HEK293T (cell line): ENCODE results near the gene PTEN.

Experiments
- CTCF ChIA-PET: fragments of 350-600 bp; formaldehyde crosslinking; extraction: SDS; loops from one replicate; lab custom pipeline; 2021; ENCODE audit warnings: antibody characterized with exemption, inconsistent platforms; lab: Yijun Ruan, JAX
- POLR2A ChIA-PET: fragments of 350-600 bp; formaldehyde crosslinking; extraction: SDS; loops from one replicate; lab custom pipeline; 2020; ENCODE audit warnings: antibody characterized with exemption, inconsistent platforms; lab: Yijun Ruan, JAX
- DNase-seq: peaks from one replicate; pipeline ENCODE4 v3.0.0; 2012; ENCODE audit warnings: mixed read lengths; ENCODE audit errors: extremely low spot score
- ARNT ChIP-seq: fragments of 450-650 bp; IDR thresholded peaks from 2 replicates; pipeline ENCODE4 v1.6.1; 2017; ENCODE audit warnings: mild to moderate bottlenecking
- BHLHE40 ChIP-seq: fragments of 450-650 bp; IDR thresholded peaks from 2 replicates; pipeline ENCODE4 v1.6.1; 2016; ENCODE audit warnings: mild to moderate bottlenecking, moderate library complexity, borderline replicate concordance
- CTBP1 ChIP-seq: fragments of 450-650 bp; IDR thresholded peaks from 2 replicates; pipeline ENCODE4 v1.6.1; 2016; ENCODE audit warnings: borderline replicate concordance
- ELF4 ChIP-seq: fragments of 450-650 bp; IDR thresholded peaks from 2 replicates; pipeline ENCODE4 v1.6.1; 2017; ENCODE audit warnings: antibody characterized with exemption
- FOXA1 ChIP-seq: fragments of 450-650 bp; IDR thresholded peaks from 2 replicates; pipeline ENCODE4 v1.6.1; 2016; ENCODE audit warnings: mild to moderate bottlenecking
- FOXK2 ChIP-seq: fragments of 450-650 bp; IDR thresholded peaks from 2 replicates; pipeline ENCODE4 v1.6.1; 2016; ENCODE audit warnings: mild to moderate bottlenecking
- FOXM1 ChIP-seq: fragments of 450-650 bp; IDR thresholded peaks from 2 replicates; pipeline ENCODE4 v1.6.1; 2017; ENCODE audit warnings: mild to moderate bottlenecking, borderline replicate concordance
- HDGF ChIP-seq: fragments of 450-650 bp; IDR thresholded peaks from 2 replicates; pipeline ENCODE4 v1.6.1; 2017; ENCODE audit warnings: antibody characterized with exemption, borderline replicate concordance
- L3MBTL2 ChIP-seq: fragments of 450-650 bp; conservative IDR thresholded peaks from 2 replicates; pipeline ENCODE4 v1.6.1; 2016; ENCODE audit warnings: mild to moderate bottlenecking
- LEF1 ChIP-seq: fragments of 450-650 bp; IDR thresholded peaks from 2 replicates; pipeline ENCODE4 v1.6.1; 2017; ENCODE audit warnings: mild to moderate bottlenecking, borderline replicate concordance
- NFRKB ChIP-seq: fragments of 450-650 bp; IDR thresholded peaks from 2 replicates; pipeline ENCODE4 v1.6.1; 2016; ENCODE audit warnings: mild to moderate bottlenecking, moderate library complexity
- PKNOX1 ChIP-seq: fragments of 450-650 bp; IDR thresholded peaks from 2 replicates; pipeline ENCODE4 v1.6.1; 2016
- SP1 ChIP-seq: fragments of 450-650 bp; IDR thresholded peaks from 2 replicates; pipeline ENCODE4 v1.6.1; 2017
- SUZ12 ChIP-seq: fragments of 450-650 bp; IDR thresholded peaks from 2 replicates; pipeline ENCODE4 v1.6.1; 2016; ENCODE audit warnings: mild to moderate bottlenecking
- TARDBP ChIP-seq: fragments of 450-650 bp; IDR thresholded peaks from 2 replicates; pipeline ENCODE4 v1.6.1; 2016
- ZNF384 ChIP-seq: fragments of 450-650 bp; IDR thresholded peaks from 2 replicates; pipeline ENCODE4 v1.6.1; 2016

PTEN gene

GRCh38 chr10:87942884-87943527, 79.6 kb downstream of the PTEN start:
- ChIA-PET POLR2A (no interaction called here), CTCF (no interaction called here)
- no peak for DNase-seq
- TF ChIP-seq HDGF (no peak), ZNF384 (no peak), SUZ12 (no peak), L3MBTL2 (no peak), BHLHE40 (no peak), SP1 (no peak), TARDBP (no peak), FOXK2 (no peak), PKNOX1 (no peak), ELF4 (no peak), NFRKB (no peak), FOXA1 (no peak), LEF1 (no peak), FOXM1 (no peak), CTBP1 (no peak), ARNT (no peak)

- ChIA-PET POLR2A (no interaction called here), CTCF (no interaction called here)
- DNase-seq: no peak
- TF ChIP-seq SP1: no peak
These were observed 82.6 kb downstream of the PTEN start for GRCh38 chr10:87945984-87946383.

- no peak for DNase-seq
- TF ChIP-seq FOXA1: no peak
- no peak for TF ChIP-seq FOXK2
- TF ChIP-seq ARNT: no peak
- no peak for TF ChIP-seq LEF1
- no peak for TF ChIP-seq L3MBTL2
- TF ChIP-seq NFRKB: no peak
- no peak for TF ChIP-seq SUZ12
- TF ChIP-seq ZNF384: no peak
- no peak for TF ChIP-seq ELF4
- no peak for TF ChIP-seq BHLHE40
- TF ChIP-seq HDGF: no peak
- TF ChIP-seq SP1: no peak
- TF ChIP-seq PKNOX1: no peak
- no peak for TF ChIP-seq CTBP1
- TF ChIP-seq TARDBP: no peak
- no peak for TF ChIP-seq FOXM1
- POLR2A ChIA-PET: no interaction called here
- CTCF ChIA-PET: no interaction called here
These were observed 89.2 kb downstream of the PTEN start for GRCh38 chr10:87952612-87953011.

- TF ChIP-seq FOXK2 (no peak), LEF1 (no peak)
- ChIA-PET CTCF (no interaction called here), POLR2A (no interaction called here)
- DNase-seq: no peak
These were observed 92.6 kb downstream of the PTEN start for GRCh38 chr10:87956055-87956454.

- no peak for DNase-seq
- no peak for TF ChIP-seq NFRKB
- no peak for TF ChIP-seq TARDBP
- no peak for TF ChIP-seq ARNT
- TF ChIP-seq FOXK2: no peak
- no peak for TF ChIP-seq L3MBTL2
- TF ChIP-seq ZNF384: no peak
- no peak for TF ChIP-seq BHLHE40
- TF ChIP-seq ELF4: no peak
- TF ChIP-seq FOXM1: no peak
- no peak for TF ChIP-seq HDGF
- no peak for TF ChIP-seq PKNOX1
- TF ChIP-seq SUZ12: no peak
- no peak for TF ChIP-seq SP1
- TF ChIP-seq LEF1: no peak
- TF ChIP-seq FOXA1: no peak
- no peak for TF ChIP-seq CTBP1
- ChIA-PET POLR2A (no interaction called here), CTCF (no interaction called here)
These were observed 94.3 kb downstream of the PTEN start for GRCh38 chr10:87957702-87958101.

- no peak for DNase-seq
- no peak for TF ChIP-seq SP1
- TF ChIP-seq ARNT: no peak
- TF ChIP-seq TARDBP: no peak
- TF ChIP-seq ZNF384: no peak
- no peak for TF ChIP-seq SUZ12
- no peak for TF ChIP-seq FOXK2
- TF ChIP-seq HDGF: no peak
- no peak for TF ChIP-seq PKNOX1
- TF ChIP-seq L3MBTL2: no peak
- TF ChIP-seq BHLHE40: no peak
- no peak for TF ChIP-seq CTBP1
- TF ChIP-seq LEF1: no peak
- no peak for TF ChIP-seq ELF4
- TF ChIP-seq FOXA1: no peak
- no peak for TF ChIP-seq FOXM1
- POLR2A ChIA-PET: no interaction called here
- CTCF ChIA-PET: no interaction called here
These were observed 96.8 kb downstream of the PTEN start for GRCh38 chr10:87960230-87960629.
